Coronary artery (tissue), 2 donors: ENCODE results near the gene SLC6A4.
"Not testable (repeated sequence)": the region's sequence is repeated elsewhere in the genome, so short reads cannot be mapped to it uniquely, and the experiment has no call there.

ENCODE experiments used
- DNase-seq: peaks from one replicate; pipeline ENCODE4 v3.0.0-alpha.2; 2017; ENCODE audit warnings: low spot score
- H3K27ac ChIP-seq, 2 donors: fragments of 200-600 bp; sonication (generic); one replicate each; pipeline ENCODE4 v1.5.1; 2016 to 2019
- H3K4me3 ChIP-seq: fragments of 200-600 bp; sonication (generic); 2 replicates; pipeline ENCODE4 v1.5.1; 2016; ENCODE audit warnings: mild to moderate bottlenecking, moderate library complexity
- CTCF ChIP-seq: fragments of 200-600 bp; sonication (generic); IDR thresholded peaks from one replicate; pipeline ENCODE4 v1.5.1; 2019; ENCODE audit warnings: antibody characterized with exemption

Gene SLC6A4

GRCh38 chr17:30151471-30151870 lies 84.0 kb downstream of the SLC6A4 start:
- no peak for TF ChIP-seq CTCF
- Histone ChIP-seq H3K27ac (no peak overlapping the region), H3K4me3 (no peak overlapping the region)
- DNase-seq: no peak

GRCh38 chr17:30148376-30148775 lies 87.1 kb downstream of the SLC6A4 start:
- H3K27ac ChIP-seq: no peak overlapping the region
- no peak for DNase-seq
- no peak overlapping the region for H3K4me3 ChIP-seq
- no peak for TF ChIP-seq CTCF

GRCh38 chr17:30147860-30148259 lies 87.6 kb downstream of the SLC6A4 start:
- H3K4me3 ChIP-seq, DNase-seq, H3K27ac ChIP-seq: not testable (repeated sequence)
